Activated CD4-positive, alpha-beta T cell treated with anti-CD3 and anti-CD28 coated beads, Interleukin-2, Interleukin-4, amounts not matched to agents 100 ng/mL and 50 ng/mL, durations not matched to agents 16 hours and 8 hours (primary cell): ENCODE data around the gene SLC22A23.

Experiments
- DNase-seq: peaks from one replicate; pipeline ENCODE4 v3.0.0-alpha.2; 2020; ENCODE audit warnings: low spot score

Gene SLC22A23

GRCh38 chr6:3283241-3283640 is 173.6 kb downstream of the SLC22A23 start:
- DNase-seq = no peak

- DNase-seq = no peak
Observed at GRCh38 chr6:3282476-3283236, 174.2 kb downstream of the SLC22A23 start.

- no peak for DNase-seq
Observed at GRCh38 chr6:3281631-3282475, 175.0 kb downstream of the SLC22A23 start.

- no peak for DNase-seq
Observed at GRCh38 chr6:3280866-3281465, 175.9 kb downstream of the SLC22A23 start.

GRCh38 chr6:3280091-3280490 is 176.8 kb downstream of the SLC22A23 start:
- no peak for DNase-seq

GRCh38 chr6:3278691-3279090 is 178.2 kb downstream of the SLC22A23 start:
- no peak for DNase-seq

GRCh38 chr6:3277851-3278416 is 178.9 kb downstream of the SLC22A23 start:
- no peak for DNase-seq

- DNase-seq = no peak
Observed at GRCh38 chr6:3277251-3277650, 179.6 kb downstream of the SLC22A23 start.

- no peak for DNase-seq
Observed at GRCh38 chr6:3276174-3277167, 180.4 kb downstream of the SLC22A23 start.

- no peak for DNase-seq
Observed at GRCh38 chr6:3273707-3274521, 182.9 kb downstream of the SLC22A23 start.

- no peak for DNase-seq
Observed at GRCh38 chr6:3272911-3273547, 183.8 kb downstream of the SLC22A23 start.

GRCh38 chr6:3271756-3272155 is 185.1 kb downstream of the SLC22A23 start:
- DNase-seq = no peak

GRCh38 chr6:3270258-3270657 is 186.6 kb downstream of the SLC22A23 start:
- no peak for DNase-seq

GRCh38 chr6:3269281-3269975 is 187.4 kb downstream of the SLC22A23 start:
- no peak for DNase-seq

GRCh38 chr6:3268680-3269079 is 188.2 kb downstream of the SLC22A23 start:
- no peak for DNase-seq

- no peak for DNase-seq
Observed at GRCh38 chr6:3267162-3267561, 189.7 kb downstream of the SLC22A23 start.

GRCh38 chr6:3266170-3266569 is 190.7 kb downstream of the SLC22A23 start:
- DNase-seq = no peak

- no peak for DNase-seq
Observed at GRCh38 chr6:3265671-3266070, 191.2 kb downstream of the SLC22A23 start.

GRCh38 chr6:3264356-3264755 is 192.5 kb downstream of the SLC22A23 start:
- no peak for DNase-seq
